GM18868 (cell line): Measurements from ENCODE around the gene UPK3B.
"Not testable (repeated sequence)": the region's sequence is repeated elsewhere in the genome, so short reads cannot be mapped to it uniquely, and the experiment has no call there.

Experiments
- ATAC-seq: cut with Tn5 transposase; IDR thresholded peaks from one replicate; pipeline ENCODE4 v1.9.1; 2021; ENCODE audit warnings: mild to moderate bottlenecking, moderate library complexity; ENCODE audit not compliant: unreplicated experiment

Gene UPK3B

GRCh38 chr7:76509931-76510877, at the start of gene UPK3B:
UPK3B (plus strand) TSS chr7:76510552; CDS start chr7:76510653, 101 bp downstream.
- no peak for ATAC-seq

DNA sequence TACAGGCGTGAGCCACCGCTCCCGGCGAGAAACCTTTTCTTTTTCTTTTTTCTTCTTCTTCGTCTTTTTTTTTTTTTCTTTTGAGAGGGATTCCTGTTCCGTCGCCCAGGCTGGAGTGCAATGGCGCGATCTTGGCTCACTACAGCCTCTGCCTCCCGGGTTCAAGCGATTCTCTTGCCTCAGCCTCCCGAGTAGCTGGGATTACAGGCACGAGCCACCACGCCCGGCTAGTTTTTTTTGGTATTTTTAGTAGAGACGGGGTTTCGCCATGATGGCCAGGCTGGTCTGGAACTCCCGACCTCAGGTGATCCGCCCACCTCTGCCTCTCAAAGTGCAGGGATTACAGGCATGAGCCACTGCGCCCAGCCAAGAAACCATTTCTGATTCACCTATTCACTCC, 49.6 kb upstream of the UPK3B start:
- not testable (repeated sequence) for ATAC-seq

DNA sequence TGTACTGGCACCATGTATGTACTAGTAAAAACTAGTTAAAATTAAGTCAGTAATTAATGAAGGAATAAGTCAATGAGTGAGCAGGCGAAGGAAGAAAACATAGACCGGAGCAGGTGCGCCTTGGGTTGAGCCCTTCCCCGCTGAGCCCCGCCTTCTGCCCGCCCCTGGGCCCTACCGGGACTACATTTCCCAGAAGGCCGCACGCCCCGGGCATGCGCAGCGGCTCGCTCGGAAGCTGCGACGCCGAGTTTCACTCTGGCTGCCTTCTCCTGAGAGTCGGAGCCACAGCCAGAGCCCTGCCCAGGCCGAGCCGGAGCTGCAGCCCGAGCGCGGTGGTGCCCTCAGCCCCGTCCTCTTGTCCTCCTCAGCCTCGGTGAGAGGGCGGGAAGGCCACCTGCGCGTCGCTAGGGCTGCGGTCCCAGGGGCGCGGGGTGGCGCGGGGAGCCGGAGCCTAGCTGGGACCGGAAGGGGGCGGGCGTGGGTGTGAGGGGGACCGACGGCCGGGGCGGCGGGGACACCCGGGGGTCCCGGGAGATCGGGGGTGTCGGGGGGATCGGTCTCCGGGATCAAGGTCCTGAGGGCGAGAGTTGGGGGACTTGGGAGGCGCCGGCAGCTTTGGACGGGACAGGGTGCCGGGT, 48.8 kb upstream of the UPK3B start, which contains the start of gene DTX2:
Gene DTX2, plus strand, starts transcription at position 246 of the 638 bp plus-strand sequence. CDS start 18,801 bp downstream, outside the sequence.
- peak; percentile 94 for ATAC-seq

DNA sequence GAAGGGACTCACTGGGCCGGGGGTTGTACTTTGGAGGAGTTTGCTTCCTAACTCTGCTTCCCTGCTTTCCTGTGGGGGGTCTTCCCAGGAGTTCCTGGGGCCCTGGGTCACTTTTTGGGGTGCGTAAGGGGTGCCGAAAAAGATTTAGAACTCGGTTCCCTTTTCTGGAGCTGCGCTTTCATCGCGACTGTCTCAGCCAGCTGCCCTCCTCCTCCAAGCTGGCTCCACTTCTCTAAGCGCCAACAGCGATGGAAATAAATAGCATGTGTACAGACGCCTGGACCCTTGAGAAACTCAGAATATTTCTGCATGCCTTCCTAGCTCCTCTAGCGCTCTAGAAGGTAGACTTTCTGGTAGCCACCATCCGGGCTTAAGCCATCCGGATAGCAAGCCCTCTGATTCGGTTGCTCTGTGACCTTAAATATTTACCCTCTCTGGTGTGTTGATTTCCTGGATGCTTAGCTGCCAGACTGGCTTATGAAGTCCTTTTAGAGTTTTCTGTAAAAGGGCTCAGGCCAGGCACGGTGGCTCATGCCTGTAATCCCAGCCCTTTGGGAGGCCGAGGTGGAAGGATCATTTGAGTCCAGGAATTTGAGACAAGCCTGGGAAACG, 48.0 kb upstream of the UPK3B start:
- ATAC-seq, result not testable (repeated sequence)

DNA sequence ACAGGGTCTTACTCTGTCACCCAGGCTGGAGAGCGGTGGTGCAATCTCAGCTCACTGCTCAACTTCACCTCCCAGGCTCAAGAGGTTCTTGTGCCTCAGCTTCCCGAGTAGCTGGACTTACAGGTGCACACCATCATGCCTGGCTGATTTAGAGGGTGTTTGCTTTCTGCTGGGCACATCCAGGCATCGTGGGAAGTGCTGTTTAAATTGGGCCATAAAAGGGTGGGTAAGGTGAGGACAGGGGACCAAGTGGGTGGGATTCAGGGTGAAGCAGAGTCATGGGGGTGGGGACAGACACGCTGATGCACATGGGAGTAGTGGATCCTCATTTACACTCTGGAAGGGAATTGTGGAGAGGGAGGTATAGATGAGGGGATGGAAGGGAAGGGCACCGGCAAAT, 45.4 kb upstream of the UPK3B start:
- not testable (repeated sequence) for ATAC-seq

- not testable (repeated sequence) for ATAC-seq
Observed at GRCh38 chr7:76465950-76466349, 44.4 kb upstream of the UPK3B start.

DNA sequence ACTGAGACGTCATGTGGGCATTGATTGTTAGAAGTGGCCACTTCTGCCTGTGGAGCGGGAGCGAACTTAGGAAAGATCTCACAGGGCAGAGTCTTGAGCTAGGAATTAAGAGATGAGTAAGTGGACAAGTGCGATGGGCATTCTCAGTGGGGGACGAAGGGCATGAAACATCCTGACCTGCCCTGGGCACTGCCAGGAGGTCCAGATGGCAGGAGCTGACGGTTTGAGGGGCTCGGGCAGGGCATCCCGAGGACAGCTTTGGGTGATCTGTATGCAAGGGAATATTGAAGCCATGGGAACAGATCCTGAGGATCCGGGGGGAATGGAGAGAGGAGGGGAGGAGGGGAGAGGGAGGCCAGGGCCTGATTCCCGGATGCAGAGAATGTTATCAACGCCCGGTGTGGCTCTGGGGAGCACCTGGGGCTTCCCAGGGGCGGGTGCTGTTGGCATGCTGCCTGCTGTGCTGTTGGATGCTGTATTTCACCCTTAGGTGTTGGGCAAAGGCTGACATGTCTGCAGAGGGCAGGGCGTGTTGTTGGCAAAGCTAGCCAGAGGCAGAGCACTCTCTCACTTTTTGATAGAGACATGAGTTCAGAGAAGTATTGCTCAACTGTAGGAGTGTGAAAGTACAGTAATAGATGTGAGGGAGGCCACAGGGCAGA, 42.5 kb upstream of the UPK3B start:
- peak; percentile 65 for ATAC-seq

- ATAC-seq, result not testable (repeated sequence)
Observed at GRCh38 chr7:76471556-76472221, 38.7 kb upstream of the UPK3B start.

GRCh38 chr7:76473097-76473496, 37.3 kb upstream of the UPK3B start:
- ATAC-seq, result not testable (repeated sequence)

GRCh38 chr7:76476280-76476679, 34.1 kb upstream of the UPK3B start:
- ATAC-seq, result not testable (repeated sequence)

DNA sequence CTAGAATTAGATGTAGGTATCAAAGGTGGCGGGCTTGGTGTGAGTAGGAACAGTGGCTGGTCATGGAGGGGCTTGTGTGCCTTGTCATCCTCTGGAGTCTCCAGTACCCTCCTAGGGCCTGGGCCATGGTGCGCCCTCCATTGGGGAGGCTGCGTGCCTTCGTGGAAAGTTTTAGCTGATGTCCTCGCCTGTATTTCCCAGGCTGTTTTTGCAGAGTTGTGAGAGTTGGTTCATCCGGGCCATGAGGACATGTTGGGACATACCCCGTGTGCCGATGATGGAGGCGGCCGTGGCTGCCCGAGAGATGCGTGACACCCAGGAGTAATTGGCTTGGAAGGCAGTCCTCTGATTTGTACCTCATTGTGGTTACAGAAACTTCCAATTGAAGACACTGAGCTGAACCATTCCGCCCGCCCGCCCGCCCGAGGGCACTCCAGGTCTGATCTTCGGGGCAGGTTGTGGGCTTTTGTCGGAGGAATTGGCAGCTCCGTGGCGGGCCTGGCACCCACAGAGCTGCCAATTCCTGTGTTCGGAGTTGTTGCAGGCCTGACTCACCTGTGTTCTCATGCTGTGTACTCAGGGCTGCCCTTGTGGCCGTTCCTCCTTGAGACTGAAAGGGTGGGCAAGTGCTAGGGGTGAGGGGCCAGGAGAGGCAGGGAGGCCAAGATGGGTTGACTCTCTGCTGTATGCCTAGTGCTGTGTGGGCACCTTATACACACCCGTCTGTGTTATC, 33.4 kb upstream of the UPK3B start:
- ATAC-seq, result not testable (repeated sequence)

- peak; percentile 79 for ATAC-seq
Observed at GRCh38 chr7:76479628-76480027, 30.7 kb upstream of the UPK3B start.

DNA sequence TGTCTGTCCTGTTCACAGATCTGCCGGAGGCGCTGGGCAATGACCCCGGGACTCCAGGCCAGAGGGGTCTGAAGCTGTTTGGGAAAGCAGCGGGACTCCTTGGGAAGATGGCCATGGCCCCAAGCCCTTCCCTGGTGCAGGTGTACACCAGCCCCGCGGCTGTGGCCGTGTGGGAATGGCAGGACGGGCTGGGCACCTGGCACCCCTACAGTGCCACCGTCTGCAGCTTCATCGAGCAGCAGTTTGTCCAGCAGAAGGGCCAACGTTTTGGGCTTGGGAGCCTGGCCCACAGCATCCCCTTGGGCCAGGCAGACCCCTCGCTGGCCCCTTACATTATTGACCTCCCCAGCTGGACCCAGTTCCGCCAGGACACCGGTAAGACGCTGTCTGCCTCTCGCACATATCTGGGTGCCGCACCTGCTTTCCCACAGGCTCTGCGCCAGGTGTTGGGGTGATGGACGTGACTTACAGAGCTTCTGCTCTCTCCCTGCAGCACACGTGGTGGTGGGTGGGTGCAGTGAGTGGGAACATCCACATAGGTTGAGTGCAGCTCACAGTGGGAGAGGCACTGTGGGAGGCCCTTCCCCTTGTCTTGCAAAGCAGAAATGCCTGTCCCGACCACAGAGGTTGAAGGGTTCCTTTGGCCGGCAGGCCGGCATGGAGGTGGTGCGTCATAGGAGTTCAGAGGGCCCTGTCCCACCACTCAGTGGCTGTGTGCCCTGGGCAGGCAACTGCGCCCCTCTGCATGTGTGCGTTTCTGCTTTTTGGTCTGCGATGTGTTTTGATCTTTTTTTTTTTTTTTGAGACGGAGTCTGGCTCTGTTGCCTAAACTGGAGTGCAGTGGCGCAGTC, 29.7 kb upstream of the UPK3B start:
- not testable (repeated sequence) for ATAC-seq

- ATAC-seq, result not testable (repeated sequence)
Observed at GRCh38 chr7:76482660-76483059, 27.7 kb upstream of the UPK3B start.

DNA sequence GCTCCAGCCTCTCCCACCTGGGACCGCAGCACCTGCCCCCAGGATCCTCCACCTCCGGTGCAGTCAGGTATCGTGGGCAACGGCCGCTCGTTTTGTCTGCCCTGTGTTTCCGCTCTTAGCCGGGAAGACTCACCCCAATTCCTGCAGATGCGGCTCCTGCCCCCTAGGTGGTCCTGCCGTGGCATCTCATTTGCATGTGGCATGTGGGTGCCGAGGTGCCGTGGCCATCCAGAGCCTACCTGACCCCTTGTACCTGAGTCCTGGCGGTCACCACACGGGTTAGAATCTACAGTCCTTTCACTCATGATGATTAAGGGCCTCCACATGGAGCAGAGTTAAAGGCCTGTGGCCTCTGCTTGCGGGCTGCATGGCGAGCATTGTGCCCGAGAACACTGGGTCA, 27.3 kb upstream of the UPK3B start:
- ATAC-seq, result not testable (repeated sequence)

DNA sequence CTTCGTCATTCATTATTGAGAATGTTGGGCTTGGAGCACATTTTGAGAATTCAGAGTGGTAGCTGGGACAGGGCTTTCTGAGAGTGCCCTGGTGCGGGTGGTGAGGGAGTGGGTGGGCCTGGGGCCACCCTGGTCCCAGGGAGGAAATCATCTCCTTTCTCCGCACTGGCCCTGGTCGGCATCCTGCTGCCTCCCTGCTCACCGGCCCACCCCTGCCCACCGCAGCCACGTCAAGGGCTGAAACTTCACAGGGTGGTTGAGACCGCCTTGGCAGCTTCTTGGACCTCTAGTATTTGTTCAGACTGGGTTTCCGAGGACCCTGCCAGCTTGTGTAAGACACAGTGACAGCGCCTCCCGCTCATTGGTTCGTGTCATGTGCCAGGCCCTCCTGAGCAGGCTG, 25.9 kb upstream of the UPK3B start:
- ATAC-seq, result not testable (repeated sequence)

DNA sequence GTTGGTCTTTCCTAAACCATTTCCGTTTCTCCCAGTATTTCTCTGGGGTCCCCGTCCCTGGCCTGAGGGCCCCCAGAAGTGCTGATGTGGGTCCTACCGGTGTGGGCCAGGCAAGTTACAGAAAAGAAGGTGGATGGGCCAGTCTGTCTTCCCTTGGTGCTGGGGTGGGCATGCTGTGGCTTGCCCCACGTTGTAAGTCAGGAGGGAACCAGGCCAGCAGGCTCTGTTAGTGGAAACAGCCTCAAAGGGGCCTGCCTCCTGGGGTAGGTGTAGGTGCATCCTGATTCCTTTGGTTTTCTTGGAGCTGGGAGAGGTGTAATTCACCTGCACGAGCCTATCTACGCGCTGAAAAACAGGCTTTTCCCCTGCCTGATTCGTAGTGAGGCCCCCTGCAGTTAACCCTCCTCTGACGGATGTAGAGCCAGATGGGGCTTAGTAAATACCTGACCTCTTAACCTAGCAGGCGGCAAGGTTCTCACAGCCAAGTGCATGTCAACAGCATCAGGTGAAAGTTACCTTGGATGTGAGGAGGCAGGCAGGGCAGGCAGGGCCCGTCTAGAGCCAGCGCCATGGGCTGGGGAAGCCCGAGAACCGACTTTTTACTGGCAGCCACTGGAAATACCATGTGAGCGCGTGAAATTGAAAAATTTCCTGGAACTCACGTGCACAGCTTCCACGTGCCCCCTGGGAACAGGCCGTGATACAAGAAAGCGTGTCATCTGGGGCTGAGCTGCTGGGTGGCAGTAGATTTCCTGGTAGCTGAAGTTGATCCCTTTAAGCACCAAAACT, 24.3 kb upstream of the UPK3B start:
- peak; percentile 14 for ATAC-seq

DNA sequence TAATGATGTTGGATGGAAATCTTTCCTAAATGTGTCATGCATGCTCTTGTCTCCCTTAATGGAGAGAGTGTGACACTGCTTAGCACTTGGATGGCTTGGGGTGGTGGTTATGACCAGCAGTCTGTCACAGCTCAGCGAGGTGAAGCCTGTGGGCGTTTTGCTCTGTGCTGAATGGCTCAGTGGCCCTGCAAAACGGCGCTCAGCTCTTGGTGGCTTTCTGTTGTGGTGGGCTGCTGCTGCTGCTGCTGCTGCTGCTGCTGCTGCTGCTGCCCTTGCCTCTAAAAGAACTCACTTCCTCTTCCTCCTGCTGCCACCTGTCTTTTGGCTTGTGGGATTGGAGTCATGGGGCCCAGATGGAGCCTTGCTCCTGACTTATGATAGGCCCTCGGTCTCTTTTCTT, 23.7 kb upstream of the UPK3B start:
- ATAC-seq, result peak; percentile 99
